ENCODE results near the gene C4orf54. TPM values are rescaled to one million over a fixed set of nuclear protein-coding genes. Genes with fewer than 3 reads are reported as not detected.

C4orf54 gene
- total and polyA plus RNA-seq, 2 of the 8 experiments (the other 6 are each of a cell fraction or from before 2014, with no cell fraction given): not detected

DNA sequence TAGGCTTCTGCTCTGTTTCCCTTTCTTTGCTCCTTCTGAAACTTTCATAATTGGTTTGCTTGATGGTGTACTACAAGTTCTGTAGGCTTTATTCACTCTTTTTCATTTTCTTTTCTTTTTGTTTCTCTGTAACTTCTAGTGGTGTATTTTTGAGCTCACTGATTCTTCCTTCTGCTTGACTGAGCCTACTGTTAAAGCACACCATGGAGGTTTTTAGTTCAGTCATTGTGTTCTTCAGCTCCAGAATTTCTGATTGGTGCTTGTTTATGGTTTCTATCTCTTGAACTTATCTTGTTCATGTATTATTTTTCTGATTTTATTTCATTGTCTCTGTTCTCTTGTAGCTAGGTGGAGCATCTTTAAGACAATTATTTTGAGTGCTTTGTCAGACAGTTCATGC lies 33.4 kb upstream of the C4orf54 start:
- H2BK15ac ChIP-seq (ENCODE audit: low read length): no peak overlapping the region
- no peaks in the 10 kb centered on the region for H3K9me3 ChIP-seq (ENCODE audit: insufficient read depth in 2 of 2, low read depth in 1 of 2, low read length in 1 of 2)
- no peak for DNase-seq (ENCODE audit: low read depth in 1 of 2, low spot score in 2 of 2)
- no peak overlapping the region for H2AK5ac ChIP-seq (ENCODE audit: low read depth, low read length)
- no peaks in the 10 kb centered on the region for H3K79me2 ChIP-seq (ENCODE audit: control insufficient read depth in 1 of 2, insufficient read depth in 2 of 2, low read length in 2 of 2)
- H2BK20ac ChIP-seq (ENCODE audit: low read length): no peak overlapping the region
- no peak overlapping the region for H3K14ac ChIP-seq (ENCODE audit: insufficient read length)
- no peak overlapping the region for H4K5ac ChIP-seq (ENCODE audit: insufficient read length, low read depth, low read length)
- H3K79me1 ChIP-seq (ENCODE audit: low read depth, low read length): no peaks in the 10 kb centered on the region
- no peak overlapping the region for H3K56ac ChIP-seq (replicated peaks; ENCODE audit: insufficient read length, low read depth, low read length)
- no peaks in the 10 kb centered on the region for H3K36me3 ChIP-seq (ENCODE audit: control insufficient read depth in 2 of 4, insufficient read depth in 4 of 4, low read length in 3 of 4)
- ChIA-PET POLR2A (ENCODE audit: partially characterized antibody) (no interaction called here), CTCF (ENCODE audit: partially characterized antibody) (interaction anchor here (0.6 kb wide), 1 partner anchor 17 kb away, joined by 3 read pairs; no protein-coding TSS in a partner anchor)
- FAIRE-seq: no peak
- no peak overlapping the region for H3K9ac ChIP-seq (replicated peaks in 1 of 4; ENCODE audit: extremely low read depth in 1 of 4, low read depth in 3 of 4, low read length in 3 of 4)
- H3K23me2 ChIP-seq (ENCODE audit: low read depth, low read length): no peaks in the 10 kb centered on the region
- no peak overlapping the region for H4K91ac ChIP-seq (replicated peaks; ENCODE audit: insufficient read length, low read length)
- no peak overlapping the region for H2BK120ac ChIP-seq (replicated peaks; ENCODE audit: low read depth, low read length)
- H2BK12ac ChIP-seq (ENCODE audit: low read depth, low read length): no peak overlapping the region
- no peak overlapping the region for H2AFZ ChIP-seq (ENCODE audit: low read length)
- H4K20me1 ChIP-seq (replicated peaks in 1 of 2; ENCODE audit: control insufficient read depth in 1 of 2, insufficient read depth in 2 of 2, low read length in 2 of 2): no peaks in the 10 kb centered on the region
- peaks cover 0 to 9% (median 0%) of the 10 kb centered on the region in 4 experiments; a peak in 4 of 7 replicates for H3K4me1 ChIP-seq (replicated peaks in 1 of 4; ENCODE audit: control insufficient read depth in 3 of 4, insufficient read depth in 4 of 4, low read length in 3 of 4)
- H3K27me3 ChIP-seq (replicated peaks in 1 of 4; ENCODE audit: control insufficient read depth in 3 of 4, extremely low read depth in 1 of 4, insufficient read depth in 3 of 4, low read length in 3 of 4): peaks cover 0 to 1% (median 0%) of the 10 kb centered on the region in 4 experiments; a peak in 1 of 7 replicates
- H4K8ac ChIP-seq (ENCODE audit: extremely low read depth, insufficient read depth, low read length): no peak overlapping the region
- no peak overlapping the region for H3K4me2 ChIP-seq (ENCODE audit: insufficient read depth in 1 of 2, low read depth in 2 of 2, low read length in 2 of 2)
- no peak overlapping the region for H3K27ac ChIP-seq (ENCODE audit: low read depth, low read length)
- H3K4ac ChIP-seq (replicated peaks; ENCODE audit: insufficient read length, low read depth, low read length): no peak overlapping the region
- H3K4me3 ChIP-seq (ENCODE audit: extremely low read depth in 1 of 4, insufficient read depth in 2 of 4, low read depth in 3 of 4, low read length in 4 of 4): no peak overlapping the region
- H2BK5ac ChIP-seq (ENCODE audit: low read depth, low read length): no peak overlapping the region
- no peak overlapping the region for H3K18ac ChIP-seq (ENCODE audit: extremely low read depth, low read length)
- no peak overlapping the region for H3K23ac ChIP-seq (ENCODE audit: insufficient read length)
- no peak for TF ChIP-seq CTBP2 (IDR thresholded peaks at IDR 0.05; ENCODE audit: borderline replicate concordance, insufficient read depth, insufficient read length, low read length)
- TF ChIP-seq, protein P1, sequence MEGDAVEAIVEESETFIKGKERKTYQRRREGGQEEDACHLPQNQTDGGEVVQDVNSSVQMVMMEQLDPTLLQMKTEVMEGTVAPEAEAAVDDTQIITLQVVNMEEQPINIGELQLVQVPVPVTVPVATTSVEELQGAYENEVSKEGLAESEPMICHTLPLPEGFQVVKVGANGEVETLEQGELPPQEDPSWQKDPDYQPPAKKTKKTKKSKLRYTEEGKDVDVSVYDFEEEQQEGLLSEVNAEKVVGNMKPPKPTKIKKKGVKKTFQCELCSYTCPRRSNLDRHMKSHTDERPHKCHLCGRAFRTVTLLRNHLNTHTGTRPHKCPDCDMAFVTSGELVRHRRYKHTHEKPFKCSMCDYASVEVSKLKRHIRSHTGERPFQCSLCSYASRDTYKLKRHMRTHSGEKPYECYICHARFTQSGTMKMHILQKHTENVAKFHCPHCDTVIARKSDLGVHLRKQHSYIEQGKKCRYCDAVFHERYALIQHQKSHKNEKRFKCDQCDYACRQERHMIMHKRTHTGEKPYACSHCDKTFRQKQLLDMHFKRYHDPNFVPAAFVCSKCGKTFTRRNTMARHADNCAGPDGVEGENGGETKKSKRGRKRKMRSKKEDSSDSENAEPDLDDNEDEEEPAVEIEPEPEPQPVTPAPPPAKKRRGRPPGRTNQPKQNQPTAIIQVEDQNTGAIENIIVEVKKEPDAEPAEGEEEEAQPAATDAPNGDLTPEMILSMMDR (IDR thresholded peaks at IDR 0.05; ENCODE audit: control extremely low read depth in 1 of 3, insufficient read depth in 1 of 3, low read depth in 1 of 3, low read length in 3 of 3): no peak
- no peak for TF ChIP-seq FOSL1 (IDR thresholded peaks at IDR 0.05; ENCODE audit: insufficient read depth, low read depth, low read length)
- no peak for TF ChIP-seq POU5F1 (IDR thresholded peaks at IDR 0.05; ENCODE audit: low read depth, low read length)
- TF ChIP-seq ZNF274 (IDR thresholded peaks at IDR 0.05; ENCODE audit: borderline replicate concordance, extremely low read depth, low read length): no peak
- TF ChIP-seq KDM4A (IDR thresholded peaks at IDR 0.05; ENCODE audit: low read depth, low read length, severe bottlenecking): no peak
- TF ChIP-seq RNF2 (IDR thresholded peaks at IDR 0.05; ENCODE audit: borderline replicate concordance, low read depth, low read length, missing control alignments, poor library complexity, severe bottlenecking): no peak
- TF ChIP-seq CEBPB (IDR thresholded peaks at IDR 0.05; ENCODE audit: low read depth, low read length): no peak
- no peak for TF ChIP-seq GTF2F1 (IDR thresholded peaks at IDR 0.05; ENCODE audit: borderline replicate concordance, low read depth, low read length)
- no peak for TF ChIP-seq TCF12 (IDR thresholded peaks at IDR 0.05; ENCODE audit: low read depth, low read length)
- no peak for TF ChIP-seq PHF8 (conservative IDR thresholded peaks at IDR 0.05; ENCODE audit: low read depth, low read length)
- no peak for TF ChIP-seq SRF (IDR thresholded peaks at IDR 0.05; ENCODE audit: low read depth, low read length)
